ENCODE measurements around the gene NOX3. TPM values are rescaled to one million over a fixed set of nuclear protein-coding genes. Genes with fewer than 3 reads are reported as not detected.

Gene NOX3
- total RNA-seq, 1 experiment from 2014 or later = not detected

DNA sequence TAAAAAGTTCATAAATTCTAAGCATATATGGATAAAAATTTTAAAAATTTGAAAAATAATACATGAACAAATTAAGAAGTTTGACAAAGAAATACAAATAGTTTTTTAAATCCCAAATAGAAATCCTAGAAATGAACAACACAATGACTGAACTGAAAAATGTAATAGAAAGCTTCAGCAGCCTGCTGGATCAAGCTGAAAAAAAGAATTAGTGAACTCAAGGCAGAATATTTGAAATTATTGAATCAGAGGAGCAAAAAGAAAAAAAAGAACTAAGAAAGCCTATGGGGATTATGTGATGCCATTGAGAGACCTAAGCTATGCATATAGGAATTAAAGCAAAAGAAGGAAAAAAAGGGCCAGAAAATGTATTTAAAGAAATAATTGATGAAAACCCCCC is 101.5 kb downstream of the NOX3 start:
- no peak overlapping the region for H2AFZ ChIP-seq (ENCODE audit: low read length)
- no peak overlapping the region for H3T11ph ChIP-seq (ENCODE audit: low read length)
- no peak overlapping the region for H4K8ac ChIP-seq (replicated peaks; ENCODE audit: insufficient read length, low read depth, low read length)
- no peaks in the 10 kb centered on the region for H3K79me1 ChIP-seq (ENCODE audit: insufficient read depth, low read depth, low read length, poor library complexity, severe bottlenecking)
- H3K9ac ChIP-seq (ENCODE audit: extremely low read depth, insufficient read length, low read length) = no peak overlapping the region
- Mint-ChIP-seq H3K4me3 (no peak overlapping the region), H3K27ac (no peak overlapping the region), H3K4me1 (no peaks in the 10 kb centered on the region), H3K36me3 (ENCODE audit: insufficient read depth in 1 of 3, low read depth in 3 of 3) (peaks cover 0 to 10% (median 2%) of the 10 kb centered on the region in 3 experiments; a peak in 2 of 7 replicates), H3K27me3 (ENCODE audit: low read depth) (no peaks in the 10 kb centered on the region), H3K9me3 (peaks cover 12% of the 10 kb centered on the region in 2 experiments)
- H2BK120ac ChIP-seq (ENCODE audit: low read depth, low read length, poor library complexity, severe bottlenecking) = no peak overlapping the region
- H2BK12ac ChIP-seq (ENCODE audit: insufficient read length, low read depth, low read length) = no peak overlapping the region
- H3K79me2 ChIP-seq (ENCODE audit: insufficient read depth, low read length) = no peaks in the 10 kb centered on the region
- no peaks in the 10 kb centered on the region for H3K4me1 ChIP-seq (ENCODE audit: insufficient read depth, low read length)
- no peaks in the 10 kb centered on the region for H3K9me3 ChIP-seq (ENCODE audit: control insufficient read depth, low read depth, low read length)
- no peak overlapping the region for H2BK15ac ChIP-seq (ENCODE audit: low read depth, low read length)
- no peaks in the 10 kb centered on the region for H3K23me2 ChIP-seq (ENCODE audit: insufficient read length, low read depth, low read length, poor library complexity, severe bottlenecking)
- H4K91ac ChIP-seq (ENCODE audit: insufficient read length, low read depth, low read length) = no peak overlapping the region
- no peaks in the 10 kb centered on the region for H3K27me3 ChIP-seq (ENCODE audit: insufficient read depth, low read length)
- H3K56ac ChIP-seq (ENCODE audit: insufficient read length, low read depth, low read length) = no peak overlapping the region
- no peak overlapping the region for H2BK20ac ChIP-seq (ENCODE audit: low read depth, low read length, poor library complexity, severe bottlenecking)
- H4K5ac ChIP-seq (ENCODE audit: insufficient read length, low read depth, low read length) = no peak overlapping the region
- H2BK5ac ChIP-seq (ENCODE audit: insufficient read length, low read length) = no peak overlapping the region
- H3K18ac ChIP-seq (ENCODE audit: insufficient read length, low read depth, low read length) = no peak overlapping the region
- H3K4me2 ChIP-seq (ENCODE audit: insufficient read depth, insufficient read length, low read length) = no peak overlapping the region
- no peak overlapping the region for H3K4ac ChIP-seq (ENCODE audit: low read depth, low read length)
- no peak overlapping the region for H3K23ac ChIP-seq (ENCODE audit: insufficient read length, low read depth, low read length)
- H3K14ac ChIP-seq (ENCODE audit: insufficient read depth, low read length) = no peak overlapping the region
- no peaks in the 10 kb centered on the region for H4K20me1 ChIP-seq (ENCODE audit: control insufficient read depth, insufficient read depth, insufficient read length)
- TF ChIP-seq, protein P1, sequence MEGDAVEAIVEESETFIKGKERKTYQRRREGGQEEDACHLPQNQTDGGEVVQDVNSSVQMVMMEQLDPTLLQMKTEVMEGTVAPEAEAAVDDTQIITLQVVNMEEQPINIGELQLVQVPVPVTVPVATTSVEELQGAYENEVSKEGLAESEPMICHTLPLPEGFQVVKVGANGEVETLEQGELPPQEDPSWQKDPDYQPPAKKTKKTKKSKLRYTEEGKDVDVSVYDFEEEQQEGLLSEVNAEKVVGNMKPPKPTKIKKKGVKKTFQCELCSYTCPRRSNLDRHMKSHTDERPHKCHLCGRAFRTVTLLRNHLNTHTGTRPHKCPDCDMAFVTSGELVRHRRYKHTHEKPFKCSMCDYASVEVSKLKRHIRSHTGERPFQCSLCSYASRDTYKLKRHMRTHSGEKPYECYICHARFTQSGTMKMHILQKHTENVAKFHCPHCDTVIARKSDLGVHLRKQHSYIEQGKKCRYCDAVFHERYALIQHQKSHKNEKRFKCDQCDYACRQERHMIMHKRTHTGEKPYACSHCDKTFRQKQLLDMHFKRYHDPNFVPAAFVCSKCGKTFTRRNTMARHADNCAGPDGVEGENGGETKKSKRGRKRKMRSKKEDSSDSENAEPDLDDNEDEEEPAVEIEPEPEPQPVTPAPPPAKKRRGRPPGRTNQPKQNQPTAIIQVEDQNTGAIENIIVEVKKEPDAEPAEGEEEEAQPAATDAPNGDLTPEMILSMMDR (conservative IDR thresholded peaks at IDR 0.05) = no peak
- H2AK5ac ChIP-seq (ENCODE audit: insufficient read length, low read length) = no peak overlapping the region
- no peak for DNase-seq
- H3K27ac ChIP-seq (ENCODE audit: insufficient read length, low read depth, low read length) = no peak overlapping the region
